Epithelial cell of esophagus (primary cell): ENCODE results near the gene MCM8.

Source experiments
- DNase-seq: peaks from one replicate; pipeline ENCODE4 v3.0.0; 2010; ENCODE audit warnings: low read depth
- H3K4me3 ChIP-seq: 2 replicates; pipeline ENCODE4 v1.5.1; 2011; ENCODE audit warnings: mild to moderate bottlenecking, low read length, control low read depth
- CTCF ChIP-seq: IDR thresholded peaks from 2 replicates; pipeline ENCODE4 v1.5.1; 2011; ENCODE audit warnings: low read depth, mild to moderate bottlenecking, low read length, control low read depth, inconsistent platforms; ENCODE audit not compliant: insufficient read depth; ENCODE audit errors: missing control alignments

MCM8 gene

GRCh38 chr20:5971203-5971602 lies 20.8 kb downstream of the MCM8 start:
- H3K4me3 ChIP-seq: no peak overlapping the region
- no peak for DNase-seq
- TF ChIP-seq CTCF: no peak

GRCh38 chr20:5973172-5973571 lies 22.7 kb downstream of the MCM8 start:
- DNase-seq: peak; percentile 93
- TF ChIP-seq CTCF: no peak
- H3K4me3 ChIP-seq: no peak overlapping the region

- peak; percentile 13 for DNase-seq
- no peak overlapping the region for H3K4me3 ChIP-seq
- no peak for TF ChIP-seq CTCF
These were observed 23.5 kb downstream of the MCM8 start for GRCh38 chr20:5973971-5974370.

GRCh38 chr20:5974531-5974930 lies 24.1 kb downstream of the MCM8 start:
- TF ChIP-seq CTCF: no peak
- peak; percentile 13 for DNase-seq
- no peak overlapping the region for H3K4me3 ChIP-seq

GRCh38 chr20:5975778-5976177 lies 25.3 kb downstream of the MCM8 start:
- H3K4me3 ChIP-seq: no peak overlapping the region
- no peak for DNase-seq
- no peak for TF ChIP-seq CTCF

GRCh38 chr20:5977223-5977622 lies 26.8 kb downstream of the MCM8 start:
- DNase-seq: peak; percentile 80

More at GRCh38 chr20:5977223-5977622, 26.8 kb downstream of the MCM8 start:
- H3K4me3 ChIP-seq: no peak overlapping the region
- TF ChIP-seq CTCF: no peak
